Mesodermal cell (in vitro differentiated cells): ENCODE results near the gene FARSB.

Experiments used
- H3K27ac ChIP-seq: 2 replicates; pipeline ENCODE4 v1.7.0; 2013; ENCODE audit warnings: mild to moderate bottlenecking, low read depth, low read length, moderate library complexity; ENCODE audit not compliant: severe bottlenecking
- H3K36me3 ChIP-seq: 2 replicates; pipeline ENCODE4 v1.7.1; 2013; ENCODE audit warnings: mild to moderate bottlenecking, low read length, moderate library complexity; ENCODE audit not compliant: control insufficient read depth, insufficient read depth
- H3K4me1 ChIP-seq: one replicate; pipeline ENCODE4 v1.7.1; 2013; ENCODE audit warnings: mild to moderate bottlenecking, low read length; ENCODE audit not compliant: insufficient read depth, control insufficient read depth, poor library complexity, severe bottlenecking
- H3K4me3 ChIP-seq: 2 replicates; pipeline ENCODE4 v1.7.0; 2013; ENCODE audit warnings: low read length, control low read depth, mild to moderate bottlenecking; ENCODE audit not compliant: insufficient read depth, poor library complexity, severe bottlenecking; ENCODE audit errors: extremely low read depth
- H3K9me3 ChIP-seq: 2 replicates; pipeline ENCODE4 v1.7.1; 2013; ENCODE audit warnings: mild to moderate bottlenecking, low read length, moderate library complexity; ENCODE audit not compliant: control insufficient read depth
- WGBS, 2 experiments: methylation state at CpG; one replicate each; pipeline ENCODE4 v1.1.5; 2013; ENCODE audit warnings: missing lambda C conversion rate in 2 of 2; ENCODE audit not compliant: insufficient coverage in 2 of 2; 5-methylcytosine and 5-hydroxymethylcytosine counted together

FARSB gene

DNA sequence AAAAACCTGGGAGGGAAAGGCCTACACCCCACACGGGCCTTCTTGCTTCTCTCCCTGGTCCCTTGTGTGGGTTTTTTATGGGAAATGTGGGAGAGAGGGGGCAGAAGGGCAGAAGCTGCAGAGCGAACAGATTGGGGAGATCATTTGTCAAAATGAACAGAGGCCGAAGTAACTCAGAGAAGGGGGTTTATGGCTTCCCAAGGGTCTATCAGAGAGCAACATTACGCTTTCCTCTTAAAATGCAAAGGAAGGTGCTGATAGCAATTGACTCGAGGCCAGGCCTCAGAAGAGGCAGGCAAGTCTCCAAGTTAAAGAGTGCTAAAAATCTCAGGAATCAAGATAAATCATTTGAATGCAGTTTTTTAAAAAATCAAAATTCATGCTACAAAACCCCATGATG lies 130.1 kb downstream of the FARSB start:
- WGBS, 2 experiments: 87 to 94% methylated on average over 4 to 5 of the region's 5 CpGs
- no peaks in the 10 kb centered on the region for H3K36me3 ChIP-seq
- no peak overlapping the region for H3K27ac ChIP-seq
- no peaks in the 10 kb centered on the region for H3K9me3 ChIP-seq
- H3K4me3 ChIP-seq: no peak overlapping the region
- H3K4me1 ChIP-seq: no peaks in the 10 kb centered on the region

DNA sequence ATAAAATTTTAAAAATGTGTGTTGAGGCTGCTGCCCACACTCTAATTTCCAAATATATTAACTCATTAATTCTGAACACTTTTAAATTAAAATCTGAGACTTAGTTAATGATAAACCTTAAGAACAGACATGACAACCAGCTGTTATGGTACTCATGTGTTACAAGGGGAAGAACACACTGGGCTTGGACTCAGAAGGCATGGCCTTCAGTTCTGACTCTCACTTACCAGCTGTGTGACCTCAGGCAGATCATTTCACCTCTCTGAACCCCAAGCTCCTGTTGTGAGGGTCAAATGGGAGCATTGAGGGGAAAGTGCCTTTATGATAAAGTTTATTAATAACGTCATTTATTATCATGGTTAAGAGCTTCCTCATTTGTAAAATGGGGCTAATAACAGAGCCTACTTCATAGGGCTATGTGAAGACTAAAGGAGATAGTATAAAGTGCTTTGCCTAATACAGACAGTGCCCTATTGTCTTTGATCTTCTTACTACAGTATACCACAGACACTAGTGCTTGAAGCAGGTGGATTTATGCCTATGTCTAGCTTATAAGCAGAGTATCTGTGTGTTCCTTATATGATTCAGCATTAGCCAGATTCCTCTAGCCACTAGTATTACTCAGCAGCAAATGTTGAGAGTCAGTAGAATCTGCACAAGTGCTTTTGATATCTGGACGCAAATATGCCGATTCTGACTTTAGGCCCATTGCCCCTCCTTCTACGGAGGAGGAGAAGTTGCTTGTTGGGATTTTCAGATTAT lies 131.9 kb downstream of the FARSB start:
- Histone ChIP-seq H3K9me3 (no peaks in the 10 kb centered on the region), H3K4me1 (no peaks in the 10 kb centered on the region), H3K27ac (no peak overlapping the region), H3K36me3 (no peaks in the 10 kb centered on the region), H3K4me3 (no peak overlapping the region)
- 96% methylated on average over 3 of the region's 4 CpGs; no CpG with 5 or more reads in 1 of the 2 experiments for WGBS, 2 experiments

DNA sequence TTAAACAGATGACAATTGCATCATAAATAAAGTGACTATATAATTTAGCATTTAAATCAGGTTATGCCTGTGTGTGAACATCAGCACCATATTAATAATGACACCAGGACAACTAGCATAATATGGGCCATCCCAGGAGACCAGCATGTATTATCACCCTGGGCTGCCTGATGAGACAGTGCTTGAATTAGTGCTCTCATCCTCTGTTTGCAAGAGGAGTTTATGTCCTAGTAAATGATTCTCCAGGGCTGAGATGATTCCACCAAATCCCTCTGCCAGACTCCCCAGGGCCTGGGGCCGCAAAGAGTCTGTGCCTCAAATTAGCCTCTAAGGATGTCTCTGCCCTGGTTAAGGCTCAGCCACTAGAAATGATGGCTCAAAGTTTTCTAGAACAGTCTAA lies 133.8 kb downstream of the FARSB start:
- H3K4me1 ChIP-seq: no peaks in the 10 kb centered on the region
- H3K27ac ChIP-seq: no peak overlapping the region
- H3K9me3 ChIP-seq: no peaks in the 10 kb centered on the region
- 0% methylated on average over 1 of the region's 1 CpG; no CpG with 5 or more reads in 1 of the 2 experiments for WGBS, 2 experiments
- no peaks in the 10 kb centered on the region for H3K36me3 ChIP-seq
- no peak overlapping the region for H3K4me3 ChIP-seq

DNA sequence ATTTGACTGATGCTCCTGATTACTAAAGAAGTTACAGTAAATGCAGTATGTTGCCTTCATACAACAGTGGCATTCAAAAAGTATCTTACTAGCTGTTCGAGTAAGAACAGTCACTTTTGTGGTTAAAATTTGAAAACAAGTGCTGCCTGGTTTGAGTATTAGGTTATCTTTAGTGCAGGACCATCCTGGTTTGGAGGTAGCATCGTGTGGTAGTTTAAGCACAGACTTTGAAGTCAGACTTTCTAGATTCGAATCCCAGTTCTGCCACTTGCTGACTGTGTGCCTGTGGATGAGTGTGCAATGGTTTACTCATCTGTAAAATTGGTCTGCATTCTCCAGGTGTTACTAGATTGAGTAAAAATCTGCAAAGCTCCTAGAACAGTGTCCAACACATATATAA lies 134.8 kb downstream of the FARSB start:
- Histone ChIP-seq H3K36me3 (no peaks in the 10 kb centered on the region), H3K4me1 (no peaks in the 10 kb centered on the region), H3K9me3 (peaks cover 2% of the 10 kb centered on the region), H3K27ac (no peak overlapping the region), H3K4me3 (no peak overlapping the region)
- 88 to 91% methylated on average over 3 of the region's 3 CpGs for WGBS, 2 experiments
